Endothelial cell of umbilical vein (primary cell): ENCODE data around the gene MED12L. TPM values are rescaled to one million over a fixed set of nuclear protein-coding genes. Genes with fewer than 3 reads are reported as not detected.

ENCODE experiments used
- BruUV-seq: library from RNA; stranded (reverse); fragments of 400-500 nt; replicated peaks from 2 replicates; lab custom pipeline; 2021; lab: Mats Ljungman, UMichigan
- CTCF ChIA-PET: fragments of 300-600, 350-600 bp; sonication (Branson Sonifier 250); formaldehyde crosslinking; loops from one replicate; lab custom pipeline; 2021; ENCODE audit warnings: antibody characterized with exemption, inconsistent platforms; lab: Charles Lee
- POLR2A ChIA-PET: fragments of 300-600, 350-600 bp; sonication (Branson Sonifier 250); formaldehyde crosslinking; loops from one replicate; lab custom pipeline; 2021; ENCODE audit warnings: antibody characterized with exemption, inconsistent platforms; lab: Charles Lee
- DNase-seq: peaks from one replicate; pipeline ENCODE4 v3.0.0-alpha.2; 2011; ENCODE audit warnings: low read depth, low spot score
- FAIRE-seq: peaks from 2 replicates; lab custom pipeline; 2011; peaks lifted over from hg19 to GRCh38; lab: Jason Lieb, UNC
- H2AFZ ChIP-seq: 2 replicates; pipeline ENCODE4 v1.6.0; 2012; ENCODE audit warnings: low read depth, low read length, control low read depth, inconsistent platforms
- H3K27ac ChIP-seq: 2 replicates; pipeline ENCODE4 v1.5.1; 2011; ENCODE audit warnings: low read depth, mild to moderate bottlenecking, control low read depth, low read length, moderate library complexity; ENCODE audit not compliant: insufficient read depth
- H3K27me3 ChIP-seq, 2 experiments: 2 replicates each; pipeline versions ENCODE4 v1.6.0 to v1.6.1; 2011; ENCODE audit warnings: low read length in 2 of 2, mixed read lengths in 1 of 2; ENCODE audit not compliant: control insufficient read depth in 2 of 2, insufficient read depth in 2 of 2
- H3K36me3 ChIP-seq, 2 experiments: 2 replicates in 1 of 2; 3 replicates in 1 of 2; pipeline ENCODE4 v1.5.1; 2011; ENCODE audit warnings: low read length in 2 of 2, mild to moderate bottlenecking in 1 of 2, moderate library complexity in 1 of 2; ENCODE audit not compliant: control insufficient read depth in 2 of 2, insufficient read depth in 2 of 2; ENCODE audit errors: extremely low read depth in 1 of 2
- H3K4me1 ChIP-seq: 3 replicates; pipeline ENCODE4 v1.5.1; 2011; ENCODE audit warnings: mild to moderate bottlenecking, low read length; ENCODE audit not compliant: control insufficient read depth, insufficient read depth; ENCODE audit errors: extremely low read depth
- H3K4me2 ChIP-seq: 2 replicates; pipeline ENCODE4 v1.6.1; 2011; ENCODE audit warnings: low read length, control low read depth, mixed read lengths; ENCODE audit not compliant: insufficient read depth
- H3K4me3 ChIP-seq, 3 experiments: fragments of 200-600 bp in 1 of 3; sonication (generic), shearing (Covaris generic) in 1 of 3; replicated peaks in 1 of 3; 2 replicates each; pipeline ENCODE4 v1.5.1; 2011 to 2016; ENCODE audit warnings: control low read depth in 3 of 3, low read length in 3 of 3, mild to moderate bottlenecking in 2 of 3, inconsistent platforms in 1 of 3, low read depth in 1 of 3, moderate library complexity in 1 of 3; ENCODE audit not compliant: insufficient read depth in 1 of 3
- H3K79me2 ChIP-seq: 2 replicates; pipeline ENCODE4 v1.6.0; 2012; ENCODE audit warnings: low read length, inconsistent platforms; ENCODE audit not compliant: control insufficient read depth, insufficient read depth
- H3K9ac ChIP-seq: replicated peaks from 2 replicates; pipeline ENCODE3; 2011; ENCODE audit warnings: low read length, control low read depth; ENCODE audit not compliant: insufficient read depth; ENCODE audit errors: extremely low read depth
- H3K9me1 ChIP-seq: replicated peaks from 3 replicates; pipeline ENCODE4 v1.6.0; 2011; ENCODE audit warnings: mild to moderate bottlenecking, low read length; ENCODE audit not compliant: control insufficient read depth, insufficient read depth; ENCODE audit errors: extremely low read depth
- H3K9me3 ChIP-seq: replicated peaks from 2 replicates; pipeline ENCODE4 v1.5.1; 2012; ENCODE audit warnings: low read length, inconsistent platforms; ENCODE audit not compliant: control insufficient read depth, insufficient read depth
- H4K20me1 ChIP-seq: replicated peaks from 2 replicates; pipeline ENCODE3; 2011; ENCODE audit warnings: mild to moderate bottlenecking, low read length; ENCODE audit not compliant: control insufficient read depth, insufficient read depth; ENCODE audit errors: extremely low read depth
- CTCF ChIP-seq, 2 donors: IDR thresholded peaks; 1 replicate in 1 of 2; 2 replicates in 1 of 2; pipeline ENCODE4 v1.5.1; 2011; ENCODE audit warnings: low read length in 2 of 2, mild to moderate bottlenecking in 2 of 2, moderate library complexity in 2 of 2, control low read depth in 1 of 2, inconsistent platforms in 1 of 2, low read depth in 1 of 2; ENCODE audit not compliant: insufficient read depth in 1 of 2; ENCODE audit errors: extremely low read depth in 1 of 2
- EZH2 ChIP-seq: IDR thresholded peaks from 2 replicates; pipeline ENCODE4 v1.6.1; 2012; ENCODE audit warnings: borderline replicate concordance, low read depth, mild to moderate bottlenecking, moderate library complexity, low read length, inconsistent platforms; ENCODE audit not compliant: severe bottlenecking
- FOS ChIP-seq: IDR thresholded peaks from 2 replicates; pipeline ENCODE4 v1.6.1; 2011; ENCODE audit warnings: mild to moderate bottlenecking, low read length, moderate library complexity, borderline replicate concordance; ENCODE audit not compliant: insufficient read depth
- GATA2 ChIP-seq: IDR thresholded peaks from 2 replicates; pipeline ENCODE4 v1.7.0; 2011; ENCODE audit warnings: low read depth, mild to moderate bottlenecking, moderate library complexity, mixed read lengths, low read length; ENCODE audit not compliant: insufficient read length, insufficient read depth
- JUN ChIP-seq: IDR thresholded peaks from 2 replicates; pipeline ENCODE4 v1.6.1; 2011; ENCODE audit warnings: borderline replicate concordance, low read depth; ENCODE audit not compliant: insufficient read length, insufficient read depth
- MAX ChIP-seq: IDR thresholded peaks from 2 replicates; pipeline ENCODE4 v1.6.1; 2011; ENCODE audit not compliant: insufficient read depth, insufficient read length
- MYC ChIP-seq: IDR thresholded peaks from one replicate; pipeline ENCODE4 v1.6.1; 2011; ENCODE audit warnings: mild to moderate bottlenecking, low read depth, low read length
- POLR2A ChIP-seq: IDR thresholded peaks from 2 replicates; pipeline ENCODE4 v1.6.1; 2012; ENCODE audit warnings: low read depth, mild to moderate bottlenecking, control low read depth, low read length
- POLR2AphosphoS5 ChIP-seq: IDR thresholded peaks from 2 replicates; pipeline ENCODE4 v1.6.1; 2012; ENCODE audit warnings: low read depth, mild to moderate bottlenecking, control low read depth, low read length, moderate library complexity; ENCODE audit not compliant: insufficient read depth
- dilution Hi-C: fragments of 300-500 bp; cut with MboI; formaldehyde crosslinking; loops from one replicate; pipeline ENCODE4 v1.15.0; 2019; ENCODE audit warnings: low sequenced_read_pairs; ENCODE audit not compliant: extremely low pct_ligation_motif_present
- intact Hi-C: fragments of 100-400 bp; cut with micrococcal nuclease; formaldehyde crosslinking; loops from one replicate; pipeline ENCODE4 v1.10.0; 2022
- polyA plus RNA-seq, 4 experiments: library from polyadenylated mRNA; depleted of rRNA in 3 of 4; stranded (reverse) in 3 of 4; unstranded in 1 of 4; fragments of >200 nt; gene quantifications; 2 replicates each; pipeline versions ENCODE4 v1.2.1 to v1.2.3, GENCODE V29; 2011 to 2012; ENCODE audit warnings: missing spikeins in 1 of 4
- total RNA-seq: library from RNA; stranded (reverse); gene quantifications from 2 replicates; pipeline ENCODE4 v1.2.3, GENCODE V29; 2021

MED12L gene
- total and polyA plus RNA-seq, 2 donors (not counting 3 experiments of a cell fraction or from before 2014, with no cell fraction given) = 0.03 to 0.27 TPM

- H3K9ac ChIP-seq = no peak overlapping the region
- no TSS peak for BruUV-seq
- H3K79me2 ChIP-seq = no peaks in the 10 kb centered on the region
- no peak for DNase-seq
- H3K4me1 ChIP-seq = no peaks in the 10 kb centered on the region
- no peak for TF ChIP-seq EZH2
- TF ChIP-seq MAX = no peak
- TF ChIP-seq MYC = no peak
- no peak for TF ChIP-seq JUN
- TF ChIP-seq GATA2 = no peak
- no peak for TF ChIP-seq CTCF (IDR thresholded peaks at IDR 0.05; ENCODE audit: extremely low read depth in 1 of 2, insufficient read depth in 1 of 2, low read depth in 1 of 2, low read length in 2 of 2)
- TF ChIP-seq POLR2A = no peak
- TF ChIP-seq POLR2AphosphoS5 = no peak
- no peak for TF ChIP-seq FOS
- CTCF ChIA-PET = interaction anchor here (1.7 kb wide), 1 partner anchor 45 kb away, joined by 5 read pairs; no protein-coding TSS in a partner anchor
- H3K27ac ChIP-seq = no peak overlapping the region
- intact Hi-C loops (no loop called here), dilution Hi-C loops (no loop called here)
- H3K9me1 ChIP-seq = no peaks in the 10 kb centered on the region
- FAIRE-seq = no peak
- peaks cover 0 to 7% of the 10 kb centered on the region in 2 experiments for H3K27me3 ChIP-seq
- H3K36me3 ChIP-seq = no peaks in the 10 kb centered on the region
- POLR2A ChIA-PET = no interaction called here
- H3K9me3 ChIP-seq = no peaks in the 10 kb centered on the region
- H3K4me3 ChIP-seq = no peak overlapping the region
- H3K4me2 ChIP-seq = no peak overlapping the region
- no peaks in the 10 kb centered on the region for H4K20me1 ChIP-seq
- H2AFZ ChIP-seq = no peak overlapping the region
Observed at GRCh38 chr3:151213151-151213550, 127.7 kb downstream of the MED12L start.
